ENCODE data around the gene FGFBP2.

DNA sequence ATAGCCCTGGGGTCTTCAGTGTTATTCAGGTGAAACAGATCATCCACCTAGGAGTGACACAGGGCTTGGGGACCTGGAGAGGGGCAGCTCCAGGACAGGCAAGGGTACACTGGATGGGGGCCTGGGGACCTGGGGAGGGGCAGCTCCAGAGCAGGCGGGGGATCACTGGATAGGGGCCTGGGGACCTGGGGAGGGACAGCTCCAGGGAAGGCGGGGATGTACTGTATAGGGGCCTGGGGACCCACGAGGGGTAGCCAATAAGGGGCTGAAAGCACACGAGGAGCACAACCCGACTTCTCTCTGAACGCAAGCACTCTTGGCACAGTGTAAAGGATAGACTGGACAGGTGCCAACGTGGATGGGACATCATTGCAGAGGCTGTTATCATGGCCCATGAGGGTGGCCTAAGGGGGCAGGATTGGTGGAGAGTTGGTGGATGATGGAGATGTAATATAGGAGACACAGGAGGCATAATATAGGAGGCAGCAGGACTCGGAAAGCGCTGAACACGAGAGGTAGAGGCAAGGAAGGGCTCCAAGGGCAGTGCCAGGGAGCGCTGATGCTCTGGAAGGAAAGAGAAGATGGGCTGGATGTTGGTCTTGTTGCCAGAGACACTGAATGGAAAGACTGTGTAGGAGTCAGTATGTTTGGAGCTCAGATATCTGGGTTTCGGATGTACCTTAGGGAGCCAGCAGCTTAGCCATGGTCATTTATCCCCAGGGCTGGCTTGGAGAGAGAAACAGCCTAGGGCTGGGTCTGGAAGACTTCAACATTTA is 37.9 kb upstream of the FGFBP2 start:
- TF ChIP-seq CTCF (conservative IDR thresholded peaks at IDR 0.05; ENCODE audit: low read depth in 2 of 2) (no peak), EZH2phosphoT487 (IDR thresholded peaks at IDR 0.05; ENCODE audit: unreplicated experiment) (no peak), CREB1 (CRISPR knock-in tag; IDR thresholded peaks at IDR 0.05; ENCODE audit: low read depth) (no peak), EZH2 (IDR thresholded peaks at IDR 0.05; ENCODE audit: low read depth, unreplicated experiment) (no peak), ZNF331 (CRISPR knock-in tag; IDR thresholded peaks at IDR 0.05; ENCODE audit: low read depth) (no peak), POLR2AphosphoS5 (IDR thresholded peaks at IDR 0.05; ENCODE audit: low read depth) (no peak), REST (IDR thresholded peaks at IDR 0.05; ENCODE audit: unreplicated experiment) (no peak), ETS1 (IDR thresholded peaks at IDR 0.05) (no peak), JUNB (IDR thresholded peaks at IDR 0.05; ENCODE audit: unreplicated experiment) (no peak), ZNF114 (CRISPR knock-in tag; IDR thresholded peaks at IDR 0.05) (no peak), NANOG (IDR thresholded peaks at IDR 0.05; ENCODE audit: borderline replicate concordance) (no peak), STAT1 (IDR thresholded peaks at IDR 0.05; ENCODE audit: unreplicated experiment) (no peak)
- TF ChIP-seq, protein P1, sequence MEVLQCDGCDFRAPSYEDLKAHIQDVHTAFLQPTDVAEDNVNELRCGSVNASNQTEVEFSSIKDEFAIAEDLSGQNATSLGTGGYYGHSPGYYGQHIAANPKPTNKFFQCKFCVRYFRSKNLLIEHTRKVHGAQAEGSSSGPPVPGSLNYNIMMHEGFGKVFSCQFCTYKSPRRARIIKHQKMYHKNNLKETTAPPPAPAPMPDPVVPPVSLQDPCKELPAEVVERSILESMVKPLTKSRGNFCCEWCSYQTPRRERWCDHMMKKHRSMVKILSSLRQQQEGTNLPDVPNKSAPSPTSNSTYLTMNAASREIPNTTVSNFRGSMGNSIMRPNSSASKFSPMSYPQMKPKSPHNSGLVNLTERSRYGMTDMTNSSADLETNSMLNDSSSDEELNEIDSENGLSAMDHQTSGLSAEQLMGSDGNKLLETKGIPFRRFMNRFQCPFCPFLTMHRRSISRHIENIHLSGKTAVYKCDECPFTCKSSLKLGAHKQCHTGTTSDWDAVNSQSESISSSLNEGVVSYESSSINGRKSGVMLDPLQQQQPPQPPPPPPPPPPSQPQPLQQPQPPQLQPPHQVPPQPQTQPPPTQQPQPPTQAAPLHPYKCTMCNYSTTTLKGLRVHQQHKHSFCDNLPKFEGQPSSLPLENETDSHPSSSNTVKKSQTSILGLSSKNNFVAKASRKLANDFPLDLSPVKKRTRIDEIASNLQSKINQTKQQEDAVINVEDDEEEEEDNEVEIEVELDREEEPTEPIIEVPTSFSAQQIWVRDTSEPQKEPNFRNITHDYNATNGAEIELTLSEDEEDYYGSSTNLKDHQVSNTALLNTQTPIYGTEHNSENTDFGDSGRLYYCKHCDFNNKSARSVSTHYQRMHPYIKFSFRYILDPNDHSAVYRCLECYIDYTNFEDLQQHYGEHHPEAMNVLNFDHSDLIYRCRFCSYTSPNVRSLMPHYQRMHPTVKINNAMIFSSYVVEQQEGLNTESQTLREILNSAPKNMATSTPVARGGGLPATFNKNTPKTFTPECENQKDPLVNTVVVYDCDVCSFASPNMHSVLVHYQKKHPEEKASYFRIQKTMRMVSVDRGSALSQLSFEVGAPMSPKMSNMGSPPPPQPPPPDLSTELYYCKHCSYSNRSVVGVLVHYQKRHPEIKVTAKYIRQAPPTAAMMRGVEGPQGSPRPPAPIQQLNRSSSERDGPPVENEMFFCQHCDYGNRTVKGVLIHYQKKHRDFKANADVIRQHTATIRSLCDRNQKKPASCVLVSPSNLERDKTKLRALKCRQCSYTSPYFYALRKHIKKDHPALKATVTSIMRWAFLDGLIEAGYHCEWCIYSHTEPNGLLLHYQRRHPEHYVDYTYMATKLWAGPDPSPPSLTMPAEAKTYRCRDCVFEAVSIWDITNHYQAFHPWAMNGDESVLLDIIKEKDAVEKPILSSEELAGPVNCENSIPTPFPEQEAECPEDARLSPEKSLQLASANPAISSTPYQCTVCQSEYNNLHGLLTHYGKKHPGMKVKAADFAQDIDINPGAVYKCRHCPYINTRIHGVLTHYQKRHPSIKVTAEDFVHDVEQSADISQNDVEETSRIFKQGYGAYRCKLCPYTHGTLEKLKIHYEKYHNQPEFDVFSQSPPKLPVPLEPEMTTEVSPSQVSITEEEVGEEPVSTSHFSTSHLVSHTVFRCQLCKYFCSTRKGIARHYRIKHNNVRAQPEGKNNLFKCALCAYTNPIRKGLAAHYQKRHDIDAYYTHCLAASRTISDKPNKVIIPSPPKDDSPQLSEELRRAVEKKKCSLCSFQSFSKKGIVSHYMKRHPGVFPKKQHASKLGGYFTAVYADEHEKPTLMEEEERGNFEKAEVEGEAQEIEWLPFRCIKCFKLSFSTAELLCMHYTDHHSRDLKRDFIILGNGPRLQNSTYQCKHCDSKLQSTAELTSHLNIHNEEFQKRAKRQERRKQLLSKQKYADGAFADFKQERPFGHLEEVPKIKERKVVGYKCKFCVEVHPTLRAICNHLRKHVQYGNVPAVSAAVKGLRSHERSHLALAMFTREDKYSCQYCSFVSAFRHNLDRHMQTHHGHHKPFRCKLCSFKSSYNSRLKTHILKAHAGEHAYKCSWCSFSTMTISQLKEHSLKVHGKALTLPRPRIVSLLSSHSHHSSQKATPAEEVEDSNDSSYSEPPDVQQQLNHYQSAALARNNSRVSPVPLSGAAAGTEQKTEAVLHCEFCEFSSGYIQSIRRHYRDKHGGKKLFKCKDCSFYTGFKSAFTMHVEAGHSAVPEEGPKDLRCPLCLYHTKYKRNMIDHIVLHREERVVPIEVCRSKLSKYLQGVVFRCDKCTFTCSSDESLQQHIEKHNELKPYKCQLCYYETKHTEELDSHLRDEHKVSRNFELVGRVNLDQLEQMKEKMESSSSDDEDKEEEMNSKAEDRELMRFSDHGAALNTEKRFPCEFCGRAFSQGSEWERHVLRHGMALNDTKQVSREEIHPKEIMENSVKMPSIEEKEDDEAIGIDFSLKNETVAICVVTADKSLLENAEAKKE (CRISPR knock-in tag; IDR thresholded peaks at IDR 0.05), result no peak
